BLaER1 treated with 17β-estradiol and CSF1 and Interleukin-3, amounts not matched to agents 10 nM and 100 nM (cell line): ENCODE data around the gene SLC18A3.

Experiments
- H3K27ac ChIP-seq, 11 experiments: shearing (Covaris generic); formaldehyde crosslinking; 2 replicates each; pipeline ENCODE4 v1.8.1; 2022
- H3K27me3 ChIP-seq, 11 experiments: shearing (Covaris generic); formaldehyde crosslinking; 2 replicates each; pipeline ENCODE4 v1.8.1; 2022
- H3K36me3 ChIP-seq, 11 experiments: shearing (Covaris generic); formaldehyde crosslinking; 2 replicates each; pipeline ENCODE4 v1.8.1; 2022
- H3K4me1 ChIP-seq, 10 experiments: shearing (Covaris generic); formaldehyde crosslinking; 2 replicates each; pipeline ENCODE4 v1.8.1; 2022
- H3K4me2 ChIP-seq, 11 experiments: shearing (Covaris generic); formaldehyde crosslinking; 2 replicates each; pipeline ENCODE4 v1.8.1; 2022
- H3K4me3 ChIP-seq, 10 experiments: shearing (Covaris generic); formaldehyde crosslinking; 2 replicates each; pipeline ENCODE4 v1.8.1; 2022
- H3K9ac ChIP-seq, 11 experiments: shearing (Covaris generic); formaldehyde crosslinking; 2 replicates each; pipeline ENCODE4 v1.8.1; 2022
- H3K9me3 ChIP-seq, 11 experiments: shearing (Covaris generic); formaldehyde crosslinking; replicated peaks in 1 of 11; 2 replicates each; pipeline ENCODE4 v1.8.1; 2022
- H4K20me1 ChIP-seq, 11 experiments: shearing (Covaris generic); formaldehyde crosslinking; 2 replicates each; pipeline ENCODE4 v1.8.1; 2022
- Cebpa-rat ChIP-seq, 11 experiments: shearing (Covaris generic); IDR thresholded peaks; 2 replicates each; pipeline ENCODE4 v1.8.1; 2022

The SLC18A3 gene

GRCh38 chr10:49649936-49650723 lies 40.0 kb downstream of the SLC18A3 start:
- peak overlapping the region; percentile 66 to 93 (median 89) for H3K4me2 ChIP-seq
- peaks cover 38 to 97% (median 85%) of the 10 kb centered on the region in 10 experiments for H3K4me1 ChIP-seq

GRCh38 chr10:49650724-49651034 lies 40.6 kb downstream of the SLC18A3 start:
- Histone ChIP-seq H3K4me2 (peak overlapping the region in 10 of 11 experiments; percentile 66 to 93 (median 90); a peak in 19 of 22 replicates), H4K20me1 (no peaks in the 10 kb centered on the region), H3K36me3 (no peaks in the 10 kb centered on the region), H3K4me3 (no peak overlapping the region; a peak in 2 of 20 replicates), H3K9ac (peak overlapping the region in 4 of 11 experiments; percentile 63 to 80 (median 76); a peak in 5 of 22 replicates), H3K9me3 (no peaks in the 10 kb centered on the region; a peak in 1 of 22 replicates), H3K27ac (peak overlapping the region in 9 of 11 experiments; percentile 15 to 95 (median 76); a peak in 15 of 22 replicates), H3K27me3 (no peaks in the 10 kb centered on the region), H3K4me1 (peaks cover 40 to 95% (median 84%) of the 10 kb centered on the region in 10 experiments)
- no peak for TF ChIP-seq Cebpa-rat (IDR thresholded peaks at IDR 0.05)

More at GRCh38 chr10:49649936-49650723, 40.0 kb downstream of the SLC18A3 start:
- TF ChIP-seq Cebpa-rat (IDR thresholded peaks at IDR 0.05), result no peak
- Histone ChIP-seq H3K36me3 (no peaks in the 10 kb centered on the region), H3K27me3 (no peaks in the 10 kb centered on the region), H3K4me3 (peak overlapping the region in 3 of 10 experiments; percentile 28 to 37 (median 31); a peak in 4 of 20 replicates), H3K9ac (peak overlapping the region in 6 of 11 experiments; percentile 57 to 80 (median 70); a peak in 10 of 22 replicates), H3K27ac (peak overlapping the region in 9 of 11 experiments; percentile 47 to 95 (median 76); a peak in 18 of 22 replicates), H4K20me1 (no peaks in the 10 kb centered on the region), H3K9me3 (no peaks in the 10 kb centered on the region; a peak in 1 of 22 replicates)

GRCh38 chr10:49651039-49651835 lies 41.1 kb downstream of the SLC18A3 start:
- peaks cover 0 to 1% (median 0%) of the 10 kb centered on the region in 11 experiments; a peak in 1 of 22 replicates for H3K9me3 ChIP-seq
- peak overlapping the region in 9 of 11 experiments; percentile 66 to 93 (median 90); a peak in 18 of 22 replicates for H3K4me2 ChIP-seq
- peak overlapping the region in 4 of 11 experiments; percentile 11 to 80 (median 70); a peak in 3 of 22 replicates for H3K9ac ChIP-seq
- no peaks in the 10 kb centered on the region for H3K36me3 ChIP-seq
- H3K4me3 ChIP-seq, result no peak overlapping the region; a peak in 2 of 20 replicates
- H3K27me3 ChIP-seq, result no peaks in the 10 kb centered on the region
- no peaks in the 10 kb centered on the region for H4K20me1 ChIP-seq
- H3K4me1 ChIP-seq, result peaks cover 40 to 95% (median 79%) of the 10 kb centered on the region in 10 experiments
- TF ChIP-seq Cebpa-rat (IDR thresholded peaks at IDR 0.05), result no peak
- peak overlapping the region in 8 of 11 experiments; percentile 15 to 95 (median 81); a peak in 11 of 22 replicates for H3K27ac ChIP-seq

- no peak overlapping the region for H3K4me3 ChIP-seq
- TF ChIP-seq Cebpa-rat (IDR thresholded peaks at IDR 0.05), result no peak
- no peaks in the 10 kb centered on the region for H4K20me1 ChIP-seq
- peaks cover 40 to 95% (median 79%) of the 10 kb centered on the region in 10 experiments for H3K4me1 ChIP-seq
- peak overlapping the region in 2 of 11 experiments; percentile 89 to 95; a peak in 1 of 22 replicates for H3K27ac ChIP-seq
- no peaks in the 10 kb centered on the region for H3K27me3 ChIP-seq
- H3K9ac ChIP-seq, result no peak overlapping the region
- peak overlapping the region in 8 of 11 experiments; percentile 10 to 93 (median 90); a peak in 10 of 22 replicates for H3K4me2 ChIP-seq
- peaks cover 0 to 6% (median 0%) of the 10 kb centered on the region in 11 experiments; a peak in 6 of 22 replicates for H3K9me3 ChIP-seq
- no peaks in the 10 kb centered on the region for H3K36me3 ChIP-seq
Observed at GRCh38 chr10:49651917-49652316, 41.8 kb downstream of the SLC18A3 start.

DNA sequence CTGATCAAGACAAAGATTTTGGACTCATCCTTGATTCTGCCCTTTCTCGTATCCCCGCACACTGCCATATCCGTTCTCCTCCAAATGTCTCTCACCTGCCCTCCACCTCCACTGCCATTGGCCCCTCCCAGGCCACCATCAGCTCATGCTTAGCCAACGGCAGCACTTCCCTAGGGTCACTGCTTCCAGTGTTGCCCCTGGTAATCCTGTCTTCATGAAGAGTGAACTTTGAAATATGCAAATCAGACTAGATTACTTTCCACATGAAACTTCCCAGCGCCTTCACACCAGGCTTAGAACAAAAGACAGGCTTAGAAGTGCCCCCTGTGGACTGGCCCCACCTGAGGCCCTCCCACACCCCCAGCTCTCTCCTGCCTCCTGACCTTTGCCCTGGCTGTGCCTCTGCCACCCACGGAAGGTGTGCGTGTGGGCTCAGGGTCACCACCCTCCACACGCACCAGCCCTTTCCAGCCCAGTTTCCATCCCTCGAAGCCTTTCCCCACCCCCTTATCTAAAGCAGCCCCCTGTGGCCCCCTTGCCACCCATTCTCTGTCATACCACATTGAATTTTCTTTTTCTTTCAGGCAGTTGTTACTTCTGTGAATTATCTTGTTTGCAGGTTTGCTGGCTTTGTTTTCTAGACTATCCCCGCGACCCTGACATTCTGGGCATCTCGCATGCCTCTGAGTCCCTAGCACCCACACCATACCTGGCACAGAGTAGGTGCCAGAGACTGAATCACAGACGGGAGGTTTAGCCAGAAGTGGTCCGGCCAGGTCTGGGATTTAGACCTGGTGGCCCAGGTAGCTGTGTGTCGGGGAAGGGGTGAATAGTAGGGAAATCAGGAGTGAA lies 42.5 kb downstream of the SLC18A3 start:
- no peak for TF ChIP-seq Cebpa-rat (IDR thresholded peaks at IDR 0.05)
- Histone ChIP-seq H4K20me1 (no peaks in the 10 kb centered on the region), H3K4me3 (no peak overlapping the region), H3K9ac (no peak overlapping the region), H3K9me3 (peaks cover 0 to 13% (median 7%) of the 10 kb centered on the region in 11 experiments; a peak in 18 of 22 replicates), H3K4me1 (peaks cover 40 to 94% (median 74%) of the 10 kb centered on the region in 10 experiments), H3K27me3 (no peaks in the 10 kb centered on the region), H3K27ac (no peak overlapping the region), H3K4me2 (peak overlapping the region in 7 of 11 experiments; percentile 22 to 93 (median 90); a peak in 10 of 22 replicates), H3K36me3 (no peaks in the 10 kb centered on the region)

DNA sequence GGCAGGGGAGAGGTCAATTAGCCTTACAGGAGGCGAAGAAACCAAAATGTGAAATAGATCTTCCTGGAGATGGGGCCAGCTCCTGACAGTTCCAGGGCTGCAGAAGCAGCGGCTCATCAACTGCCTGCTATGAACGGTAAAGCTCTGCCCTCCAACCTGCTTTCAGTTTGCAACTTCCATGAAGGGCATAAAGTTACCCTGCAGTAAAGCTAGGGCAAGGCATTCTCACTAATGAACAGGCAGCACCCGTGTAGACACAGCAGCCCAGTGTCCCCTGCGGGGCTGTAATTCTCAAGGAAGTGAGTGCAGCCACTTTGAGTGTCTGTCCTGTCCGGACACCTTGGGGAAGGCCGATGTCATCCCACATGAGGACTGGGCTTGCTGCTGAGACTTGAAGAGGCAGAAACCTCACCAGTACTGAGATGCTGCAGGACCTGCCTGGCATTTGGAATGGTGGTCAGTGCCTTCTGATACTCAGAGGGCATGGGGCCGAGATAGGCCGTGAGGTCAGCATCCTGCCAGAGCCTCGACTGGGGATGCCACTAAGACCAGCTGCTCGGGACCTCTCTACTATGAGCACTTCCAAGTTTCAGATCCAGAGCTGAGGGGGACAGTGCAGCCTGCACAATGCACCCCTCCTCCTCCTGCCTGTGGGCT lies 43.3 kb downstream of the SLC18A3 start:
- no peaks in the 10 kb centered on the region for H3K27me3 ChIP-seq
- no peak for TF ChIP-seq Cebpa-rat (IDR thresholded peaks at IDR 0.05)
- peaks cover 5 to 21% (median 15%) of the 10 kb centered on the region in 11 experiments for H3K9me3 ChIP-seq
- no peak overlapping the region for H3K27ac ChIP-seq
- H3K4me3 ChIP-seq, result no peak overlapping the region
- H3K4me2 ChIP-seq, result peak overlapping the region in 3 of 11 experiments; percentile 90 to 91 (median 90); a peak in 7 of 22 replicates
- no peak overlapping the region for H3K9ac ChIP-seq
- no peaks in the 10 kb centered on the region for H3K36me3 ChIP-seq
- peaks cover 35 to 86% (median 67%) of the 10 kb centered on the region in 10 experiments for H3K4me1 ChIP-seq
- no peaks in the 10 kb centered on the region for H4K20me1 ChIP-seq

DNA sequence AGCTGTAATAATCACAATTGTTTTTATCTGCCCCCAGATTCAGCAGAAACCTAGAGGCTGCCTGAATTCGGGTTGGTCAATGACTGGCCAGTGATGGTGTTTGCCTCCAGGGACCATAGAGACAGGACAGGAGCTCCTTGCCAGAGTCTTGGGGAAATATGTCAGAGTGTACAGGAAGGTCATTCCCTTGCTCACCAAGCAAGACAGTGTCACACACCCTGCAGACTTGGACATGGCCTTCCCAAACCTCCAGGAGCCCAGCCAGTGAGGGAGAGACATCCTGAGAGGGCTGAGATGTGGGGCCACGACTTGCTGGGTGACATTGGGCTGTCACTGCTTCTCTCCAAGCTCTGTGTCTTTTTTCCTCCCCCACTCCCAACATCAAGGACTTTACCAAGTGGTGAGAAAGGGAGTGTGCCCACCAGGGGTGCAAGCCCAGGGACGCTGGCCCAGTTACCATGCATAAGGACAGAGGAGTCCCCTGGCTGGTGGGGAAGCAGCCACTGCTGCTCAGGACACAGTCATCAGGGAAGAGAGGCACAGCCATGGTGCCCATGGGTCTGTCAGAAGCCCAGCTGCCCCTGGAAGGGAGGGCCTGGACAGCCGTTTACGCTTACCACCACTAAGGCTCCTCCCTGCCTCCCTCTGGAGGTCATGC lies 44.1 kb downstream of the SLC18A3 start:
- Histone ChIP-seq H3K9ac (no peak overlapping the region), H3K36me3 (no peaks in the 10 kb centered on the region), H3K9me3 (peaks cover 12 to 28% (median 22%) of the 10 kb centered on the region in 11 experiments), H4K20me1 (no peaks in the 10 kb centered on the region), H3K27me3 (no peaks in the 10 kb centered on the region), H3K4me3 (no peak overlapping the region), H3K27ac (no peak overlapping the region), H3K4me1 (peaks cover 27 to 79% (median 59%) of the 10 kb centered on the region in 10 experiments), H3K4me2 (peak overlapping the region in 2 of 11 experiments; percentile 90 to 91; a peak in 2 of 22 replicates)
- TF ChIP-seq Cebpa-rat (IDR thresholded peaks at IDR 0.05), result no peak
